ENCODE data around the gene FAM193B.

- TF ChIP-seq POLR2AphosphoS5 (IDR thresholded peaks at IDR 0.05; ENCODE audit: insufficient read depth in 1 of 2, low read depth in 1 of 2) (no peak), CTCF (IDR thresholded peaks at IDR 0.05) (no peak)
These were observed 21.1 kb upstream of the FAM193B start for GRCh38 chr5:177575488-177575887.

All from vagina (tissue), 2 donors.